Endothelial cell of umbilical vein (primary cell): Measurements from ENCODE around the gene STK32A.

Source experiments
- EZH2 ChIP-seq: IDR thresholded peaks from 2 replicates; pipeline ENCODE4 v1.6.1; 2012; ENCODE audit warnings: borderline replicate concordance, low read depth, mild to moderate bottlenecking, moderate library complexity, low read length, inconsistent platforms; ENCODE audit not compliant: severe bottlenecking
- POLR2A ChIP-seq: IDR thresholded peaks from 2 replicates; pipeline ENCODE4 v1.6.1; 2012; ENCODE audit warnings: low read depth, mild to moderate bottlenecking, control low read depth, low read length
- POLR2AphosphoS5 ChIP-seq: IDR thresholded peaks from 2 replicates; pipeline ENCODE4 v1.6.1; 2012; ENCODE audit warnings: low read depth, mild to moderate bottlenecking, control low read depth, low read length, moderate library complexity; ENCODE audit not compliant: insufficient read depth
- TF ChIP-seq, protein P1 (sequence below), 2 donors: IDR thresholded peaks; 1 replicate in 1 of 2; 2 replicates in 1 of 2; pipeline ENCODE4 v1.5.1; 2011; ENCODE audit warnings: low read length in 2 of 2, mild to moderate bottlenecking in 2 of 2, moderate library complexity in 2 of 2, control low read depth in 1 of 2, inconsistent platforms in 1 of 2, low read depth in 1 of 2; ENCODE audit not compliant: insufficient read depth in 1 of 2; ENCODE audit errors: extremely low read depth in 1 of 2
- TF ChIP-seq, protein P2 (sequence below): IDR thresholded peaks from 2 replicates; pipeline ENCODE4 v1.6.1; 2011; ENCODE audit not compliant: insufficient read depth, insufficient read length

DNA sequence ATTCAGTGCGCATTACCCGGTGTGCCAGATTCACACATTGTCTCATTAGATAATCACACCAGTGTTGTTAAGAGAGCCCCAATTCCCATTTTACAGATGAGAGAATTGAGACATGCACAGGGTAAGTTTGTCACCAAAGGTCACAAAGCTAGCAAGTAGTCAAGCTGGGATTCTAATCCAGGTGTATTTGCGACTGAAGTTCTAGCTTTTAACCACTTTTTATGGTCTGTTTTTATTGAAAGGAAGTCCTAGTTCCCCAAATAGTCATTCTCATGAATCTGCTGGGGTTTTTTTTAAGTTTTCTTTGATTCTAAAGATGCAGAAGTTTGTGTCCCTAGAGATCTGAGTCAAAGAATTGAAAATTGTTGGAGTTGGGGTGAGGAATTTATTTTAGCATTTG is 138.5 kb downstream of the STK32A start:
- TF ChIP-seq POLR2A: no peak
- TF ChIP-seq, protein P1, sequence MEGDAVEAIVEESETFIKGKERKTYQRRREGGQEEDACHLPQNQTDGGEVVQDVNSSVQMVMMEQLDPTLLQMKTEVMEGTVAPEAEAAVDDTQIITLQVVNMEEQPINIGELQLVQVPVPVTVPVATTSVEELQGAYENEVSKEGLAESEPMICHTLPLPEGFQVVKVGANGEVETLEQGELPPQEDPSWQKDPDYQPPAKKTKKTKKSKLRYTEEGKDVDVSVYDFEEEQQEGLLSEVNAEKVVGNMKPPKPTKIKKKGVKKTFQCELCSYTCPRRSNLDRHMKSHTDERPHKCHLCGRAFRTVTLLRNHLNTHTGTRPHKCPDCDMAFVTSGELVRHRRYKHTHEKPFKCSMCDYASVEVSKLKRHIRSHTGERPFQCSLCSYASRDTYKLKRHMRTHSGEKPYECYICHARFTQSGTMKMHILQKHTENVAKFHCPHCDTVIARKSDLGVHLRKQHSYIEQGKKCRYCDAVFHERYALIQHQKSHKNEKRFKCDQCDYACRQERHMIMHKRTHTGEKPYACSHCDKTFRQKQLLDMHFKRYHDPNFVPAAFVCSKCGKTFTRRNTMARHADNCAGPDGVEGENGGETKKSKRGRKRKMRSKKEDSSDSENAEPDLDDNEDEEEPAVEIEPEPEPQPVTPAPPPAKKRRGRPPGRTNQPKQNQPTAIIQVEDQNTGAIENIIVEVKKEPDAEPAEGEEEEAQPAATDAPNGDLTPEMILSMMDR (IDR thresholded peaks at IDR 0.05; ENCODE audit: extremely low read depth in 1 of 2, insufficient read depth in 1 of 2, low read depth in 1 of 2, low read length in 2 of 2): no peak
- no peak for TF ChIP-seq POLR2AphosphoS5
- TF ChIP-seq, protein P2, sequence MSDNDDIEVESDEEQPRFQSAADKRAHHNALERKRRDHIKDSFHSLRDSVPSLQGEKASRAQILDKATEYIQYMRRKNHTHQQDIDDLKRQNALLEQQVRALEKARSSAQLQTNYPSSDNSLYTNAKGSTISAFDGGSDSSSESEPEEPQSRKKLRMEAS: no peak
- TF ChIP-seq EZH2: no peak
